NCI-H2107 treated with DMSO at 0.1 percent for 48 hours (cell line): ENCODE results near the gene METRNL.
A peak's percentile ranks its signal among the peaks of the same experiment; 100 is the strongest.

Experiments used
- DNase-seq: peaks from one replicate; lab custom pipeline; 2025; ENCODE audit not compliant: unreplicated experiment; lab: John Stamatoyannopoulos, UW

METRNL gene

GRCh38 chr17:83090444-83091256, 11.2 kb downstream of the METRNL start:
- no peak for DNase-seq

- DNase-seq = no peak
Observed at GRCh38 chr17:83091257-83092141, 12.1 kb downstream of the METRNL start.

- DNase-seq = no peak
Observed at GRCh38 chr17:83092186-83092585, 12.8 kb downstream of the METRNL start.

GRCh38 chr17:83092931-83093330, 13.5 kb downstream of the METRNL start:
- no peak for DNase-seq

- no peak for DNase-seq
Observed at GRCh38 chr17:83093506-83093905, 14.1 kb downstream of the METRNL start.

GRCh38 chr17:83094291-83094690, 14.9 kb downstream of the METRNL start:
- no peak for DNase-seq

- no peak for DNase-seq
Observed at GRCh38 chr17:83095016-83095415, 15.6 kb downstream of the METRNL start.

- peak; percentile 83 for DNase-seq
Observed at GRCh38 chr17:83096401-83097224, 17.2 kb downstream of the METRNL start.

GRCh38 chr17:83097831-83098230, 18.4 kb downstream of the METRNL start:
- DNase-seq = no peak

- DNase-seq = no peak
Observed at GRCh38 chr17:83098241-83099085, 19.1 kb downstream of the METRNL start.

- DNase-seq = no peak
Observed at GRCh38 chr17:83099086-83099555, 19.7 kb downstream of the METRNL start.

- no peak for DNase-seq
Observed at GRCh38 chr17:83099570-83100181, 20.3 kb downstream of the METRNL start.

GRCh38 chr17:83100220-83100852, 20.9 kb downstream of the METRNL start:
- no peak for DNase-seq

- peak; percentile 49 for DNase-seq
Observed at GRCh38 chr17:83100853-83101391, 21.5 kb downstream of the METRNL start.

GRCh38 chr17:83101805-83102480, 22.5 kb downstream of the METRNL start:
- no peak for DNase-seq

- no peak for DNase-seq
Observed at GRCh38 chr17:83103200-83103942, 24.0 kb downstream of the METRNL start.

GRCh38 chr17:83103943-83104311, 24.5 kb downstream of the METRNL start:
- no peak for DNase-seq
